BLaER1 treated with 17β-estradiol and CSF1 and Interleukin-3, amounts not matched to agents 10 nM and 100 nM (cell line): ENCODE measurements around the gene IL37.
A peak's percentile ranks its signal among the peaks of the same experiment; 100 is the strongest.

Experiments used
- H3K27ac ChIP-seq, 11 experiments: shearing (Covaris generic); formaldehyde crosslinking; 2 replicates each; pipeline ENCODE4 v1.8.1; 2022
- H3K27me3 ChIP-seq, 11 experiments: shearing (Covaris generic); formaldehyde crosslinking; 2 replicates each; pipeline ENCODE4 v1.8.1; 2022
- H3K36me3 ChIP-seq, 11 experiments: shearing (Covaris generic); formaldehyde crosslinking; 2 replicates each; pipeline ENCODE4 v1.8.1; 2022
- H3K4me1 ChIP-seq, 10 experiments: shearing (Covaris generic); formaldehyde crosslinking; 2 replicates each; pipeline ENCODE4 v1.8.1; 2022
- H3K4me2 ChIP-seq, 11 experiments: shearing (Covaris generic); formaldehyde crosslinking; 2 replicates each; pipeline ENCODE4 v1.8.1; 2022
- H3K4me3 ChIP-seq, 10 experiments: shearing (Covaris generic); formaldehyde crosslinking; 2 replicates each; pipeline ENCODE4 v1.8.1; 2022
- H3K9ac ChIP-seq, 11 experiments: shearing (Covaris generic); formaldehyde crosslinking; 2 replicates each; pipeline ENCODE4 v1.8.1; 2022
- H3K9me3 ChIP-seq, 11 experiments: shearing (Covaris generic); formaldehyde crosslinking; replicated peaks in 1 of 11; 2 replicates each; pipeline ENCODE4 v1.8.1; 2022
- H4K20me1 ChIP-seq, 11 experiments: shearing (Covaris generic); formaldehyde crosslinking; 2 replicates each; pipeline ENCODE4 v1.8.1; 2022
- Cebpa-rat ChIP-seq, 11 experiments: shearing (Covaris generic); IDR thresholded peaks; 2 replicates each; pipeline ENCODE4 v1.8.1; 2022

The IL37 gene

GRCh38 chr2:112910865-112911264, at the start of gene IL37:
TSS of gene IL37 (plus strand) at chr2:112911165. CDS start at chr2:112913013, 1,848 bp downstream.
- no peak for TF ChIP-seq Cebpa-rat (IDR thresholded peaks at IDR 0.05)

GRCh38 chr2:112864072-112864471, 46.9 kb upstream of the IL37 start:
- Histone ChIP-seq H3K36me3 (no peaks in the 10 kb centered on the region), H4K20me1 (no peaks in the 10 kb centered on the region), H3K4me2 (no peak overlapping the region), H3K27ac (no peak overlapping the region), H3K4me1 (peaks cover 0 to 9% (median under 1%) of the 10 kb centered on the region in 10 experiments; a peak in 8 of 20 replicates), H3K4me3 (no peak overlapping the region), H3K9me3 (peaks cover 76 to 100% (median 94%) of the 10 kb centered on the region in 11 experiments), H3K9ac (no peak overlapping the region), H3K27me3 (no peaks in the 10 kb centered on the region)
- no peak for TF ChIP-seq Cebpa-rat (IDR thresholded peaks at IDR 0.05)

More at GRCh38 chr2:112910865-112911264, at the start of gene IL37:
- no peaks in the 10 kb centered on the region for H4K20me1 ChIP-seq
- H3K4me1 ChIP-seq, result peaks cover 0 to 10% (median 0%) of the 10 kb centered on the region in 10 experiments; a peak in 4 of 20 replicates
- H3K27me3 ChIP-seq, result no peaks in the 10 kb centered on the region
- no peak within 1 kb of the TSS for H3K4me3 ChIP-seq
- H3K9ac ChIP-seq, result no peak within 1 kb of the TSS
- H3K9me3 ChIP-seq, result peaks cover 7 to 10% (median 9%) of the 10 kb centered on the region in 11 experiments; a peak in 15 of 22 replicates
- H3K36me3 ChIP-seq, result no peaks in the 10 kb centered on the region; a peak in 1 of 22 replicates
- H3K27ac ChIP-seq, result no peak within 1 kb of the TSS
- no peak within 1 kb of the TSS for H3K4me2 ChIP-seq

- H3K36me3 ChIP-seq, result no peaks in the 10 kb centered on the region
- H3K9me3 ChIP-seq, result peaks cover 54 to 79% (median 73%) of the 10 kb centered on the region in 11 experiments
- H4K20me1 ChIP-seq, result no peaks in the 10 kb centered on the region
- no peaks in the 10 kb centered on the region for H3K27me3 ChIP-seq
- H3K4me2 ChIP-seq, result no peak overlapping the region
- H3K4me3 ChIP-seq, result no peak overlapping the region
- no peak for TF ChIP-seq Cebpa-rat (IDR thresholded peaks at IDR 0.05)
- H3K4me1 ChIP-seq, result peaks cover 0 to 31% (median 9%) of the 10 kb centered on the region in 10 experiments; a peak in 13 of 20 replicates
- no peak overlapping the region for H3K9ac ChIP-seq
- H3K27ac ChIP-seq, result no peak overlapping the region
Measured at GRCh38 chr2:112866128-112866835, 44.7 kb upstream of the IL37 start.

GRCh38 chr2:112867701-112868631, 43.0 kb upstream of the IL37 start:
- no peak overlapping the region for H3K27ac ChIP-seq
- peaks cover 37 to 70% (median 60%) of the 10 kb centered on the region in 11 experiments for H3K9me3 ChIP-seq
- no peak overlapping the region for H3K4me2 ChIP-seq
- H3K27me3 ChIP-seq, result no peaks in the 10 kb centered on the region
- H3K4me1 ChIP-seq, result peaks cover 0 to 35% (median 12%) of the 10 kb centered on the region in 10 experiments; a peak in 13 of 20 replicates
- no peaks in the 10 kb centered on the region for H3K36me3 ChIP-seq
- no peak overlapping the region for H3K4me3 ChIP-seq
- H3K9ac ChIP-seq, result no peak overlapping the region
- TF ChIP-seq Cebpa-rat (IDR thresholded peaks at IDR 0.05), result no peak
- H4K20me1 ChIP-seq, result no peaks in the 10 kb centered on the region

GRCh38 chr2:112869258-112869842, 41.6 kb upstream of the IL37 start:
- peak overlapping the region in 5 of 11 experiments; percentile 2 to 80 (median 70); a peak in 10 of 22 replicates for H3K4me2 ChIP-seq
- no peaks in the 10 kb centered on the region for H4K20me1 ChIP-seq
- no peak overlapping the region for H3K4me3 ChIP-seq
- H3K9ac ChIP-seq, result no peak overlapping the region
- peaks cover 0 to 35% (median 12%) of the 10 kb centered on the region in 10 experiments; a peak in 13 of 20 replicates for H3K4me1 ChIP-seq
- TF ChIP-seq Cebpa-rat (IDR thresholded peaks at IDR 0.05), result no peak
- H3K27ac ChIP-seq, result peak overlapping the region in 2 of 11 experiments; percentile 17 to 32; a peak in 2 of 22 replicates
- no peaks in the 10 kb centered on the region for H3K36me3 ChIP-seq
- H3K9me3 ChIP-seq, result peaks cover 31 to 68% (median 52%) of the 10 kb centered on the region in 11 experiments
- H3K27me3 ChIP-seq, result no peaks in the 10 kb centered on the region

GRCh38 chr2:112870841-112871835, 39.8 kb upstream of the IL37 start:
- Histone ChIP-seq H3K27me3 (no peaks in the 10 kb centered on the region), H3K9ac (no peak overlapping the region), H4K20me1 (no peaks in the 10 kb centered on the region), H3K4me3 (no peak overlapping the region; a peak in 1 of 20 replicates), H3K27ac (no peak overlapping the region), H3K9me3 (peaks cover 13 to 50% (median 34%) of the 10 kb centered on the region in 11 experiments), H3K36me3 (no peaks in the 10 kb centered on the region), H3K4me1 (peaks cover 0 to 35% (median 12%) of the 10 kb centered on the region in 10 experiments; a peak in 13 of 20 replicates), H3K4me2 (peak overlapping the region in 10 of 11 experiments; percentile 11 to 80 (median 38); a peak in 14 of 22 replicates)
- no peak for TF ChIP-seq Cebpa-rat (IDR thresholded peaks at IDR 0.05)

GRCh38 chr2:112876257-112876970, 34.6 kb upstream of the IL37 start:
- H3K36me3 ChIP-seq, result no peaks in the 10 kb centered on the region
- TF ChIP-seq Cebpa-rat (IDR thresholded peaks at IDR 0.05), result no peak
- H3K27ac ChIP-seq, result no peak overlapping the region
- no peaks in the 10 kb centered on the region for H4K20me1 ChIP-seq
- no peak overlapping the region for H3K4me2 ChIP-seq
- peaks cover 26 to 37% (median 28%) of the 10 kb centered on the region in 10 experiments for H3K4me1 ChIP-seq
- no peak overlapping the region for H3K4me3 ChIP-seq
- peaks cover 0 to 48% (median 17%) of the 10 kb centered on the region in 11 experiments; a peak in 15 of 22 replicates for H3K9me3 ChIP-seq
- H3K27me3 ChIP-seq, result no peaks in the 10 kb centered on the region
- no peak overlapping the region for H3K9ac ChIP-seq
